Muscle of leg (tissue), 16 donors: Measurements from ENCODE around the gene PRSS53. TPM values are rescaled to one million over a fixed set of nuclear protein-coding genes. Genes with fewer than 3 reads are reported as not detected.
"Not testable (repeated sequence)": the region's sequence is repeated elsewhere in the genome, so short reads cannot be mapped to it uniquely, and the experiment has no call there.

ENCODE experiments used
- DNase-seq: peaks from one replicate; pipeline ENCODE4 v3.0.0; 2013
- H3K27ac ChIP-seq: one replicate; pipeline ENCODE4 v1.5.1; 2013; ENCODE audit warnings: mild to moderate bottlenecking, low read length, control low read depth
- H3K27me3 ChIP-seq: one replicate; pipeline ENCODE4 v1.6.1; 2013; ENCODE audit warnings: low read length; ENCODE audit not compliant: control insufficient read depth, insufficient read depth
- H3K36me3 ChIP-seq: one replicate; pipeline ENCODE4 v1.6.1; 2013; ENCODE audit warnings: low read length; ENCODE audit not compliant: control insufficient read depth, insufficient read depth
- H3K4me1 ChIP-seq: one replicate; pipeline ENCODE4 v1.6.1; 2013; ENCODE audit warnings: low read length; ENCODE audit not compliant: control insufficient read depth, insufficient read depth
- H3K4me3 ChIP-seq: one replicate; pipeline ENCODE4 v1.5.1; 2013; ENCODE audit warnings: low read length, control low read depth
- H3K9me3 ChIP-seq: replicated peaks from 2 replicates; pipeline ENCODE4 v1.6.1; 2013; ENCODE audit warnings: low read depth, low read length; ENCODE audit not compliant: control insufficient read depth
- WGBS: methylation state at CpG from one replicate; pipeline ENCODE4 v1.1.5; 2013; ENCODE audit warnings: missing lambda C conversion rate; ENCODE audit not compliant: insufficient coverage; 5-methylcytosine and 5-hydroxymethylcytosine counted together
- long read RNA-seq, 11 donors: transcript quantifications; one replicate each; lab custom pipeline, GENCODE V29; 2026
- polyA plus RNA-seq, 8 donors: library from polyadenylated mRNA; unstranded; fragments of 120-200 nt; gene quantifications; one replicate each; pipeline versions ENCODE4 v1.2.1 to v1.2.3, GENCODE V29; 2013; ENCODE audit warnings: inconsistent platforms in 1 of 8, low replicate concordance in 1 of 8; ENCODE audit not compliant: insufficient read length in 8 of 8, insufficient read depth in 1 of 8
- total RNA-seq: library from RNA; stranded (reverse); fragments of 120-200 nt; gene quantifications from one replicate; pipeline ENCODE4 v1.2.4, GENCODE V29; 2013

The PRSS53 gene
- total RNA-seq: 11.5 TPM
- 1 to 10 TPM; 1.8 to 6.3 (median 4.4) TPM for polyA plus RNA-seq
- long read RNA-seq, donor 1, full-length matches to known transcripts: 2 of 2 reads
- long read RNA-seq, donor 1, partial matches to known transcripts: 0 of 2 reads
- long read RNA-seq, donor 1, other reads (novel, unspliced or antisense): 0 of 2 reads
- long read RNA-seq, donor 2: 0 reads
- long read RNA-seq, donor 3, partial matches to known transcripts: 0 of 7 reads
- long read RNA-seq, donor 3, other reads (novel, unspliced or antisense): 7 of 7 reads
- long read RNA-seq, donor 4, partial matches to known transcripts: 8 of 8 reads
- long read RNA-seq, donor 4, other reads (novel, unspliced or antisense): 0 of 8 reads
- long read RNA-seq, donor 5, partial matches to known transcripts: 5 of 28 reads
- long read RNA-seq, donor 5, other reads (novel, unspliced or antisense): 23 of 28 reads
- long read RNA-seq, donor 6, partial matches to known transcripts: 7 of 16 reads
- long read RNA-seq, donor 6, other reads (novel, unspliced or antisense): 9 of 16 reads
- long read RNA-seq, donor 7, full-length matches to known transcripts: 1 of 1 reads
- long read RNA-seq, donor 7, partial matches to known transcripts: 0 of 1 reads
- long read RNA-seq, donor 7, other reads (novel, unspliced or antisense): 0 of 1 reads
- long read RNA-seq, donor 8, full-length matches to known transcripts: 1 of 1 reads
- long read RNA-seq, donor 8, partial matches to known transcripts: 0 of 1 reads
- long read RNA-seq, donor 8, other reads (novel, unspliced or antisense): 0 of 1 reads
- long read RNA-seq, donor 9: 0 reads
- long read RNA-seq, donor 10, full-length matches to known transcripts: 2 of 8 reads
- long read RNA-seq, donor 10, partial matches to known transcripts: 0 of 8 reads
- long read RNA-seq, donor 10, other reads (novel, unspliced or antisense): 6 of 8 reads
- long read RNA-seq, donor 11, partial matches to known transcripts: 0 of 7 reads
- long read RNA-seq, donor 11, other reads (novel, unspliced or antisense): 7 of 7 reads

DNA sequence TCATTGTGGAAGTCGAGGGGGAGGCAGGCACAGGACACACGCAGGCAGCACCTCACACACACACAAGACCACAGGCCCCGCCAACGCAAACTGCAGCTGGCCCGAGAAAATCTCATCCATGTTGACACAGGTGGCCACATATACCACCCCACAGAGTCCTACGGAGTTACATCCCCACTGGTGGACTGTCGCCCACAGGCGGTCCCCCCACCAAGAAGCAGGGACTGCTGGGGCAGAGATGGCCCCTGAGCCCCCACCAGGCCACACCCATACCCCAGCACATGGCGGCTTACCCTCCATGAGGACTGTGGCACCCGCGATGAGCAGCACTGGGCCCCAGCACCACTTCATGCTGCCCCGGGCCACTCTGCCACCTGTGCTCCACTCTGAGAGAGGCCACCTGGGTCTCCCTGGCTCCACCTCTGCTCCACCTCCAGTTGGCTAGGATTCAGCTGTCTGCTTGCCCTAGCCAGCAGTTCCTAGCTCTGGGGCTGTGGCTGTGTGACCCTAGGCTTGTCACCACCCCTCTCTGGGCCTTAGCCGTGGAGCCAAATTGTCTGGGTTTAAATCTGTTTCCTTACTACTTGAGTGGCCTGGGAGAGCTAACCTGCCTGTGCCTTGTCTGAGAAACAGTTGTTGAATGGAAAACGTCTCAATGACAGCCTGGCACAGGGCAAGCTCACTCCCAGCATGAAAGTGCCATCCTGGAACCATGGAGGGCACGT is at the start of gene PRSS53:
TSS of gene PRSS53 (minus strand) at position 485 of the 725 bp plus-strand sequence. CDS start at position 351, 134 bp downstream.
- Histone ChIP-seq H3K4me3 (no peak within 1 kb of the TSS), H3K9me3 (no peaks in the 10 kb centered on the region), H3K36me3 (peaks cover 54% of the 10 kb centered on the region), H3K27ac (peak within 1 kb of the TSS; percentile 67), H3K27me3 (no peaks in the 10 kb centered on the region), H3K4me1 (peaks cover 67% of the 10 kb centered on the region)
- 75% methylated on average over 11 of the region's 15 CpGs for WGBS
- DNase-seq: no peak

DNA sequence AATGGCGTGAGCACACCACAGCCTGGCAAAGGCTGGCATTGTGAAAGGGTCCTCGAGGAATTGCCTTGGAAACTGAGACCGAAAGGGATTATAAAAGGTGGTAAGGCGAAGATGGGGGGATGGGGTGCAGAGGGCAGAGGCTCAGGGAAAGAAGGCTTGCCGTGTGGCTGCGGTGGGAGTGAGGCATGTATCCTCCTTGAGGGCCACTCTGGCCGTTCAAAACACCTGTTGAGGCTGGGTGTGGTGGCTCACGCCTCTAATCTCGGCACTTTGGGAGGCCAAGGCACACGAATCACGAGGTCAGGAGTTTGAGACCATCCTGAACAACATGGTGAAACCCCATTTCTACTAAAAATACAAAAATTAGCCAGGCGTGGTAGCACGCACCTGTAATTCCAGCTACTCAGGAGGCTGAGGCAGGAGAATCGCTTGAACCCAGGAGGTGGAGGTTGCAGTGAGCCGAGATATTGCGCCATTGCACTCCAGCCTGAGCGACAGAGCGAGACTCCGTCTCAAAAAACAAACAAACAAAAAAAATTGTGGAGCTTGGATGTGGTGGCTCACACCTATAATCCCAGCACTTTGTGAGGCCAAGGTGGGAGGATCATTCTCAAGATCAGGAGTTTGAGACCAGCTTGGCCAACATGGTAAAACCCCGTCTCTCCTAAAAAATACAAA is 48.2 kb upstream of the PRSS53 start:
- Histone ChIP-seq H3K4me1 (peaks cover 37% of the 10 kb centered on the region), H3K36me3 (peaks cover 11% of the 10 kb centered on the region)
- not testable (repeated sequence) for DNase-seq, H3K27ac ChIP-seq, H3K4me3 ChIP-seq, H3K9me3 ChIP-seq, H3K27me3 ChIP-seq
- 88% methylated on average over 11 of the region's 20 CpGs for WGBS

DNA sequence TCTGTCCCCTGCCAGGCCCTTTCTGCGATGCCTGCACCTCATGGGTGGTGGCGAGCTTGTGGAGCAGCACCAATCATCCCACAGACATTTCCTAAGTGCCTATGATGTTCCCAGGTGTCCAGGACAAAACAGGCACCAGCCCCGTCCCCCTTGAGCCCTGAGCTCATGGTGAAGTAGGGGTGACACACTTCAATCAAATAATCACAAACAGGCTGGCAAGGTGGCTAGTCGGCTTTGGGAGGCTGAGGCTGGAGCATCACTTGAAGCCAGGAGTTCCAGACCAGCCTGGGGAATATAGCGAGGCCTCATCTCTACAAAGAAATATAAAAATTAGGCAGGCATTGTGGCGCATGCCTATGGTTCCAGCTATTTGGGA is 47.5 kb upstream of the PRSS53 start:
- Histone ChIP-seq H3K4me1 (peaks cover 31% of the 10 kb centered on the region), H3K27me3 (peaks cover 2% of the 10 kb centered on the region), H3K4me3 (no peak overlapping the region), H3K27ac (no peak overlapping the region), H3K36me3 (peaks cover 18% of the 10 kb centered on the region), H3K9me3 (no peaks in the 10 kb centered on the region)
- WGBS: no CpG with 5 or more reads among the region's 6 CpGs
- DNase-seq: no peak

DNA sequence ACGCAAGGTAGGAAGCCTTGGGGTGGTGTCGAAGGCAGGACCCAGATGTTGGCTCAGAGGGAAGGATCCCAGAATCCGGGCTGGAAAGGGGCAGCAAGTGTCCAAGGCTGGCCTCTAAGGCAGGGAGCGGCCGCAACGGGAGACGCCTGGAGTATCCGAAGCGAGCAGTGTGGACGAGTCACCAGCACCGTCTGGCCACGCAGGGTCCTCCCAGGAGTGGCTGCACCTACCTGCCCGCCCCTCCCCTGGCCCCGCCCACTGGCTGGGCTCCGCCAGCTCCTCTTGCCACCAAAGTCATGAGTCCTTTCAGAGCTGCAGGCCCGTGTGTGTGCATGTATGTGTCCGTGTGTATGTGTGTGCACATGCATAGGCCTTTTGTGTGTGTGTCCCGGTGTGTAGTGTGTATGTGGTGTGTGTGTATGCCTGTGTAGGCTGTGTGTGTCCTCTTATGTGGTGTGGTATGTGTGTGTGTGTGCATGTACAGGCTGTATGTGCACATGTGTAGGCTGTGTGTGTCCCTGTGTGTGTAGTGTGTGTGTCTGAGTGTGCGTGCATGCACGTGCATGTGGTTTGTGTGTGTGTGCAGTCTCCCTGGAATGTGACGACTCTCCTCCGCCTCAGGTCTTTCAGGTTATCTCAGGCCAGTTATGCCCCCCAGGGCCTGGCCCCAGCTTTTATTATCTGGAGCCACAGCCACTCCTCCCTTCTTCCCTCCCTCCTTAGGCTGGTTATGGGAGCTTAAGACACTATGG is 47.0 kb upstream of the PRSS53 start, which contains the start of gene PRSS8:
TSS of gene PRSS8 (minus strand) at position 193 of the 752 bp plus-strand sequence. CDS start 229 bp downstream, outside the sequence.
- Histone ChIP-seq H3K4me1 (peaks cover 25% of the 10 kb centered on the region), H3K36me3 (peaks cover 23% of the 10 kb centered on the region), H3K9me3 (no peaks in the 10 kb centered on the region), H3K27ac (no peak within 1 kb of the TSS), H3K4me3 (no peak within 1 kb of the TSS), H3K27me3 (peaks cover 2% of the 10 kb centered on the region)
- peak; percentile 4 for DNase-seq
- WGBS: 20% methylated on average over 18 of the region's 22 CpGs

DNA sequence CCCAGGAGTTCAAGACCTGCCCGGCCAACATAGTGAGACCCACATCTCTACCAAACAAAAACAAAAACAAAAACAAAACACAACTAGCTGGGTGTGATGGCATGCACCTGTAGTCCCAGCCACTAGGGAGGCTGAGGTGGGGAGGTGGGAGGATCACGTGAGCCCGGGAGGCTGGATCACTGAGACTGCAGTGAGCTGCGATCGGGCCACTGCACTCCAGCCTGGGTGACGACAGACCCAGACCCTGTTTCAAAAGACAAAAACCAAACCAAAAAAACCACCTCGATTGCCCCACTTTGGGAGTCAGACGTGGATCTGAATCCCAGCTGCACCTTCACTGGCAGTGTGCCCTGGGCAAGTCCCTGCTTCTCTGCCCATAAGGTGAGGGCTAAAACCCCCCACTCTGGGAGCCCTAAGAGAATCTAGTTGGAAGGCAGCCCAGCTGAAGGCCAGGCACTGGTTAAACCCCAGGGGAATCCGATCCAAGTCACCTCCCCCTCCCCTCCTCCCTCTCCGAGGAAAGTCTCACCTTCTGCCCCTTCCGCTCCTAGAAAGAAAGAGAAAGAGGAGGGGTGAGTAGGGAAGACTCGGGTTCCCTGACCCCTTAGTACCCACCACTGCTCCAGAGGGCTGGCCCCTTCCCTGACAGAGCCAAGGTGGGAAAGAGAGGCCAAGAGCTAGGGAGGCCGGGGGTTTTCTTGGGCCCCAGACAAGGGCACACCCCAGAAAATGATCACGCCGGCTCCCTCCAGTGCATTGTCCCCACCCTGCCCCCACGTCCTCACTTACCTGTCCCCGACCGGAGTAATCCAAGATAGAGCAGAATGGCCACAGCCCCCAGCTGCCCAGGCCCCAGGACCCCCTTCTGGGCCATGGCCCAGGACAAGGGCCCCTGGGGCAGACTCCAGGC is 46.1 kb upstream of the PRSS53 start:
- Histone ChIP-seq H3K4me1 (peaks cover 23% of the 10 kb centered on the region), H3K36me3 (peaks cover 32% of the 10 kb centered on the region), H3K9me3 (no peaks in the 10 kb centered on the region), H3K27ac (no peak overlapping the region), H3K27me3 (peaks cover 2% of the 10 kb centered on the region), H3K4me3 (no peak overlapping the region)
- DNase-seq: peak; percentile 30
- whole genome bisulfite sequencing: 20% methylated on average over 1 of the region's 18 CpGs

DNA sequence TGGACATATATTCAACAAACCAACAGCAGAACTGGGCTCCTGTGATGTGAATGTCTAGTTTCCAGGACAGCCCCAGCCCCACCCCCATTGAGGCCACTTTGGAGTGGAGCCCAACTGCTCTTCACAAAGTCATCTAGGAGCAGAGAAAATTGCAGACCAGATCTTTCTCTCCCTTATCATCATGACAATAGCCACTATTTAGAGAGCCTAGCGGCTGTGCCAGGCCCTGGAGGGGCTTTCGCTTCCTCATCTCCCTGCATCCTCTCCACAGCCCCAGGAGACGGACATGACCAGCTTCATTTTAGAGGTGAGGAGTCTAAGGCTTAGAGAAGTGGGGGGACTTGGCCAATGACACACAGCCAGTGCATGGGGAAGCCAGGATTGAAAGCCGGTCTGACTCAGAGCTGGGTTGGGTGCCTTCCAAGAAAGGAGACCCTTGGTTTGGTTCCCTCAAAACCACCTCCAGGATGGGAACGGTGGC is 45.4 kb upstream of the PRSS53 start:
- 43% methylated on average over 3 of the region's 5 CpGs for WGBS
- no peak overlapping the region for H3K27ac ChIP-seq
- H3K36me3 ChIP-seq: peaks cover 39% of the 10 kb centered on the region
- H3K4me3 ChIP-seq: no peak overlapping the region
- peaks cover 23% of the 10 kb centered on the region for H3K4me1 ChIP-seq
- peaks cover 2% of the 10 kb centered on the region for H3K27me3 ChIP-seq
- DNase-seq: peak; percentile 27
- H3K9me3 ChIP-seq: no peaks in the 10 kb centered on the region

DNA sequence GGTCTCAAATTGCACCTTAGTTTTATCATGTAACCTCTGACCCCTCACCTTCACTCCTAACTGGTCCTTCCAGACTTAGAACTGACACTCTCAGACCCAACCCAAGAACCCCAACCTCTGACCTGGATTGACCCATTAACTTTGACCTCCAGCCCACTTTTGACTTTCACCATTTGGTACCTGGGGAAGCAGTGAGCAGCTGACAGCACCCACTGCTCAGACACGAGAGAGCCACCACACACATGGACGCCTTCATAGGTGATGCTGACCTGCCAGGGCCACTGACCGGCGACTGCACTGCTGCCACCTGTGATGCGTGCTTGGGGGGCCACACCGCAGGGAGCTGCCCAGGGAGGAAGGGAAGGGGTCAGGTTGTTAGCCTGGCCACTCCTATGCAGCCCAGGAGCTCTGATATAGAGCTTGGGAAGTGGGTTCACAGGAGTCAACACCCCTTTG is 44.3 kb upstream of the PRSS53 start:
- Histone ChIP-seq H3K27ac (no peak overlapping the region), H3K4me1 (peaks cover 16% of the 10 kb centered on the region), H3K4me3 (no peak overlapping the region), H3K27me3 (peaks cover 2% of the 10 kb centered on the region), H3K9me3 (no peaks in the 10 kb centered on the region), H3K36me3 (peaks cover 48% of the 10 kb centered on the region)
- WGBS: no CpG with 5 or more reads among the region's 6 CpGs
- DNase-seq: peak; percentile 6

DNA sequence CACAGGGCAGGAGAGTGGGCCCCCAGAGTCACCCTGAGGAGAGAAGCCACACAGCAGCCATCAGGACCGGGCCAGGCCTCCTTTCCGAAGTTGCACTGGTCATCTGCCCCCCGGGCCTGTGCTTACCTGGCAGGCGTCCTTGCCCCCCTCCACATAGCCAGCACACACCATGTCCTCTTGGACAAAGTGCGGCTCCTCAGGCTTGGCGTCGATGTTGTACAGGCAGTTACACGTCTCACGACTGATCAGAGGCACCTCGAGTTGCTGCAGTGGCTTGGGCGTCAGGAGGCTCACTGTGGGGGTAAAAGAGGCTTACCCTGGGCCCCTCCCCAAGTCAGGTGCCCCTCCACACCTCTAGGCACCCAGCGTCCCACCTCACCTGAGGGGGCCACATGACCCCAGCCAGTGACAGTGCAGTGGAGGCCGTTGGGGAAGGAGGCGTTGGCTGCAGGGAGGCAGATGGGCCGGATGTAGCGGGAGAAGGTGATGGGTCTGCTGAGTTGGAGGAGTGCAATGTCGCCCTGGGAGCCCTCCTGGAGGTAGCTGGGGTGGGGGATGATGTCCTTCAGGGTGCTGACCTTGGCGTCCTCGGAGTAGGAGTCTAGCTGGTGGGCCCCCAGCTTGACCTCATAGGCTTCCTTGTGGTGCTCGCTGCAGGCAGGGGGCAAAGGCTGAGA is 43.7 kb upstream of the PRSS53 start:
- peak; percentile 6 for DNase-seq
- peaks cover 55% of the 10 kb centered on the region for H3K36me3 ChIP-seq
- H3K4me3 ChIP-seq: no peak overlapping the region
- H3K4me1 ChIP-seq: peaks cover 16% of the 10 kb centered on the region
- 77% methylated on average over 15 of the region's 20 CpGs for WGBS
- H3K9me3 ChIP-seq: no peaks in the 10 kb centered on the region
- peaks cover 2% of the 10 kb centered on the region for H3K27me3 ChIP-seq
- H3K27ac ChIP-seq: no peak overlapping the region
